Endothelial cell of umbilical vein (primary cell): ENCODE results near the gene MED15. TPM values are rescaled to one million over a fixed set of nuclear protein-coding genes. Genes with fewer than 3 reads are reported as not detected.

Experiments
- BruUV-seq: library from RNA; stranded (reverse); fragments of 400-500 nt; replicated peaks from 2 replicates; lab custom pipeline; 2021; lab: Mats Ljungman, UMichigan
- CTCF ChIA-PET: fragments of 300-600, 350-600 bp; sonication (Branson Sonifier 250); formaldehyde crosslinking; loops from one replicate; lab custom pipeline; 2021; ENCODE audit warnings: antibody characterized with exemption, inconsistent platforms; lab: Charles Lee
- POLR2A ChIA-PET: fragments of 300-600, 350-600 bp; sonication (Branson Sonifier 250); formaldehyde crosslinking; loops from one replicate; lab custom pipeline; 2021; ENCODE audit warnings: antibody characterized with exemption, inconsistent platforms; lab: Charles Lee
- DNase-seq: peaks from one replicate; pipeline ENCODE4 v3.0.0-alpha.2; 2011; ENCODE audit warnings: low read depth, low spot score
- FAIRE-seq: peaks from 2 replicates; lab custom pipeline; 2011; peaks lifted over from hg19 to GRCh38; lab: Jason Lieb, UNC
- H2AFZ ChIP-seq: 2 replicates; pipeline ENCODE4 v1.6.0; 2012; ENCODE audit warnings: low read depth, low read length, control low read depth, inconsistent platforms
- H3K27ac ChIP-seq: 2 replicates; pipeline ENCODE4 v1.5.1; 2011; ENCODE audit warnings: low read depth, mild to moderate bottlenecking, control low read depth, low read length, moderate library complexity; ENCODE audit not compliant: insufficient read depth
- H3K27me3 ChIP-seq, 2 experiments: 2 replicates each; pipeline versions ENCODE4 v1.6.0 to v1.6.1; 2011; ENCODE audit warnings: low read length in 2 of 2, mixed read lengths in 1 of 2; ENCODE audit not compliant: control insufficient read depth in 2 of 2, insufficient read depth in 2 of 2
- H3K36me3 ChIP-seq, 2 experiments: 2 replicates in 1 of 2; 3 replicates in 1 of 2; pipeline ENCODE4 v1.5.1; 2011; ENCODE audit warnings: low read length in 2 of 2, mild to moderate bottlenecking in 1 of 2, moderate library complexity in 1 of 2; ENCODE audit not compliant: control insufficient read depth in 2 of 2, insufficient read depth in 2 of 2; ENCODE audit errors: extremely low read depth in 1 of 2
- H3K4me1 ChIP-seq: 3 replicates; pipeline ENCODE4 v1.5.1; 2011; ENCODE audit warnings: mild to moderate bottlenecking, low read length; ENCODE audit not compliant: control insufficient read depth, insufficient read depth; ENCODE audit errors: extremely low read depth
- H3K4me2 ChIP-seq: 2 replicates; pipeline ENCODE4 v1.6.1; 2011; ENCODE audit warnings: low read length, control low read depth, mixed read lengths; ENCODE audit not compliant: insufficient read depth
- H3K4me3 ChIP-seq, 3 experiments: fragments of 200-600 bp in 1 of 3; sonication (generic), shearing (Covaris generic) in 1 of 3; replicated peaks in 1 of 3; 2 replicates each; pipeline ENCODE4 v1.5.1; 2011 to 2016; ENCODE audit warnings: control low read depth in 3 of 3, low read length in 3 of 3, mild to moderate bottlenecking in 2 of 3, inconsistent platforms in 1 of 3, low read depth in 1 of 3, moderate library complexity in 1 of 3; ENCODE audit not compliant: insufficient read depth in 1 of 3
- H3K79me2 ChIP-seq: 2 replicates; pipeline ENCODE4 v1.6.0; 2012; ENCODE audit warnings: low read length, inconsistent platforms; ENCODE audit not compliant: control insufficient read depth, insufficient read depth
- H3K9ac ChIP-seq: replicated peaks from 2 replicates; pipeline ENCODE3; 2011; ENCODE audit warnings: low read length, control low read depth; ENCODE audit not compliant: insufficient read depth; ENCODE audit errors: extremely low read depth
- H3K9me1 ChIP-seq: replicated peaks from 3 replicates; pipeline ENCODE4 v1.6.0; 2011; ENCODE audit warnings: mild to moderate bottlenecking, low read length; ENCODE audit not compliant: control insufficient read depth, insufficient read depth; ENCODE audit errors: extremely low read depth
- H3K9me3 ChIP-seq: replicated peaks from 2 replicates; pipeline ENCODE4 v1.5.1; 2012; ENCODE audit warnings: low read length, inconsistent platforms; ENCODE audit not compliant: control insufficient read depth, insufficient read depth
- H4K20me1 ChIP-seq: replicated peaks from 2 replicates; pipeline ENCODE3; 2011; ENCODE audit warnings: mild to moderate bottlenecking, low read length; ENCODE audit not compliant: control insufficient read depth, insufficient read depth; ENCODE audit errors: extremely low read depth
- CTCF ChIP-seq, 2 donors: IDR thresholded peaks; 1 replicate in 1 of 2; 2 replicates in 1 of 2; pipeline ENCODE4 v1.5.1; 2011; ENCODE audit warnings: low read length in 2 of 2, mild to moderate bottlenecking in 2 of 2, moderate library complexity in 2 of 2, control low read depth in 1 of 2, inconsistent platforms in 1 of 2, low read depth in 1 of 2; ENCODE audit not compliant: insufficient read depth in 1 of 2; ENCODE audit errors: extremely low read depth in 1 of 2
- FOS ChIP-seq: IDR thresholded peaks from 2 replicates; pipeline ENCODE4 v1.6.1; 2011; ENCODE audit warnings: mild to moderate bottlenecking, low read length, moderate library complexity, borderline replicate concordance; ENCODE audit not compliant: insufficient read depth
- GATA2 ChIP-seq: IDR thresholded peaks from 2 replicates; pipeline ENCODE4 v1.7.0; 2011; ENCODE audit warnings: low read depth, mild to moderate bottlenecking, moderate library complexity, mixed read lengths, low read length; ENCODE audit not compliant: insufficient read length, insufficient read depth
- MYC ChIP-seq: IDR thresholded peaks from one replicate; pipeline ENCODE4 v1.6.1; 2011; ENCODE audit warnings: mild to moderate bottlenecking, low read depth, low read length
- POLR2A ChIP-seq: IDR thresholded peaks from 2 replicates; pipeline ENCODE4 v1.6.1; 2012; ENCODE audit warnings: low read depth, mild to moderate bottlenecking, control low read depth, low read length
- POLR2AphosphoS5 ChIP-seq: IDR thresholded peaks from 2 replicates; pipeline ENCODE4 v1.6.1; 2012; ENCODE audit warnings: low read depth, mild to moderate bottlenecking, control low read depth, low read length, moderate library complexity; ENCODE audit not compliant: insufficient read depth
- dilution Hi-C: fragments of 300-500 bp; cut with MboI; formaldehyde crosslinking; loops from one replicate; pipeline ENCODE4 v1.15.0; 2019; ENCODE audit warnings: low sequenced_read_pairs; ENCODE audit not compliant: extremely low pct_ligation_motif_present
- intact Hi-C: fragments of 100-400 bp; cut with micrococcal nuclease; formaldehyde crosslinking; loops from one replicate; pipeline ENCODE4 v1.10.0; 2022
- polyA plus RNA-seq, 4 experiments: library from polyadenylated mRNA; depleted of rRNA in 3 of 4; stranded (reverse) in 3 of 4; unstranded in 1 of 4; fragments of >200 nt; gene quantifications; 2 replicates each; pipeline versions ENCODE4 v1.2.1 to v1.2.3, GENCODE V29; 2011 to 2012; ENCODE audit warnings: missing spikeins in 1 of 4
- total RNA-seq: library from RNA; stranded (reverse); gene quantifications from 2 replicates; pipeline ENCODE4 v1.2.3, GENCODE V29; 2021
- TF ChIP-seq, protein P1 (sequence below): IDR thresholded peaks from 2 replicates; pipeline ENCODE4 v1.6.1; 2011; ENCODE audit not compliant: insufficient read depth, insufficient read length

Gene MED15
- total and polyA plus RNA-seq, 2 donors (not counting 3 experiments of a cell fraction or from before 2014, with no cell fraction given), result 68.1 to 138 TPM

GRCh38 chr22:20582171-20582511 is 74.7 kb downstream of the MED15 start:
- CTCF ChIA-PET, result interaction anchor here (2.0 kb wide), 1 partner anchor 18 kb away, joined by 6 read pairs; no protein-coding TSS in a partner anchor
- no peak for TF ChIP-seq POLR2AphosphoS5
- no peak for TF ChIP-seq CTCF (IDR thresholded peaks at IDR 0.05; ENCODE audit: extremely low read depth in 1 of 2, insufficient read depth in 1 of 2, low read depth in 1 of 2, low read length in 2 of 2)
- TF ChIP-seq MYC, result no peak
- TF ChIP-seq, protein P1, sequence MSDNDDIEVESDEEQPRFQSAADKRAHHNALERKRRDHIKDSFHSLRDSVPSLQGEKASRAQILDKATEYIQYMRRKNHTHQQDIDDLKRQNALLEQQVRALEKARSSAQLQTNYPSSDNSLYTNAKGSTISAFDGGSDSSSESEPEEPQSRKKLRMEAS, result no peak
- no peak for TF ChIP-seq POLR2A
- TF ChIP-seq GATA2, result no peak
- TF ChIP-seq FOS, result no peak
- H3K36me3 ChIP-seq, result peaks cover 28 to 81% of the 10 kb centered on the region in 2 experiments
- H3K27me3 ChIP-seq, result no peaks in the 10 kb centered on the region
- H3K4me3 ChIP-seq, result no peak overlapping the region
- H3K79me2 ChIP-seq, result peaks cover 6% of the 10 kb centered on the region
- POLR2A ChIA-PET, result no interaction called here
- no peak overlapping the region for H2AFZ ChIP-seq
- dilution Hi-C loops, result no loop called here
- no peaks in the 10 kb centered on the region for H3K9me1 ChIP-seq
- FAIRE-seq (no peak), DNase-seq (no peak)
- BruUV-seq, result no TSS peak
- no peak overlapping the region for H3K27ac ChIP-seq
- H3K4me2 ChIP-seq, result no peak overlapping the region
- H3K9ac ChIP-seq, result no peak overlapping the region
- intact Hi-C loops, result no loop called here
- H3K4me1 ChIP-seq, result no peaks in the 10 kb centered on the region
- H3K9me3 ChIP-seq, result no peaks in the 10 kb centered on the region
- H4K20me1 ChIP-seq, result no peaks in the 10 kb centered on the region
